Upper lobe of left lung (tissue), 4 donors: Measurements from ENCODE around the gene XAB2.

Source experiments
- CTCF ChIP-seq, 6 experiments: fragments of 450-650 bp in 4 of 6; fragments of 200-600 bp in 2 of 6; sonication (generic) in 2 of 6; IDR thresholded peaks; one replicate each; pipeline ENCODE4 v1.5.1; 2016 to 2019; ENCODE audit warnings: antibody characterized with exemption in 6 of 6
- POLR2A ChIP-seq, 4 donors: fragments of 450-650 bp; IDR thresholded peaks; one replicate each; pipeline ENCODE4 v1.5.1; 2016 to 2017; ENCODE audit warnings: antibody characterized with exemption in 4 of 4, mild to moderate bottlenecking in 2 of 4
- POLR2AphosphoS5 ChIP-seq, 2 donors: sonication (generic); formaldehyde crosslinking; IDR thresholded peaks; one replicate each; pipeline ENCODE4 v1.5.1; 2017; ENCODE audit warnings: antibody characterized with exemption in 2 of 2

- TF ChIP-seq CTCF (IDR thresholded peaks at IDR 0.05), result no peak
- TF ChIP-seq POLR2AphosphoS5 (IDR thresholded peaks at IDR 0.05), result no peak
- TF ChIP-seq POLR2A (IDR thresholded peaks at IDR 0.05), result no peak
Measured at GRCh38 chr19:7628589-7629311, 595 bp downstream of the XAB2 start.
